HCT116 (cell line): Measurements from ENCODE around the gene PSME1. TPM values are rescaled to one million over a fixed set of nuclear protein-coding genes. Genes with fewer than 3 reads are reported as not detected.

Experiments
- ATAC-seq: fragments of 200-7000 bp; cut with Tn5 transposase; 2 replicates; pipeline ENCODE4 v1.9.1; 2020; ENCODE audit warnings: mild to moderate bottlenecking, moderate library complexity
- BruUV-seq: library from RNA; stranded (reverse); fragments of 400-500 nt; replicated peaks from 2 replicates; lab custom pipeline; 2021; lab: Mats Ljungman, UMichigan
- CTCF ChIA-PET: fragments of 300-600 bp; sonication (Branson Sonifier 250); formaldehyde crosslinking; loops from one replicate; lab custom pipeline; 2021; ENCODE audit warnings: antibody characterized with exemption; lab: Charles Lee
- POLR2A ChIA-PET: fragments of 300-600, 350-600 bp; sonication (Branson Sonifier 250); formaldehyde crosslinking; loops from one replicate; lab custom pipeline; 2021; ENCODE audit warnings: antibody characterized with exemption; lab: Charles Lee
- RAD21 ChIA-PET, 2 experiments: fragments of 300-600 bp; sonication (Branson Sonifier 250); formaldehyde crosslinking; loops; one replicate each; lab custom pipeline; 2023; ENCODE audit warnings: low total read pairs in 2 of 2; ENCODE audit not compliant: uncharacterized antibody in 2 of 2, unreplicated experiment in 2 of 2, low non-redundant PET in 1 of 2; lab: Charles Lee
- DNase-seq: peaks from one replicate; pipeline ENCODE4 v3.0.0-alpha.2; 2010; ENCODE audit warnings: low read depth, low spot score
- H2AFZ ChIP-seq: fragments of 200-600 bp; shearing (Covaris generic), sonication (generic); 2 replicates; pipeline ENCODE4 v1.6.1; 2017; ENCODE audit warnings: low read depth, mixed run types, mixed read lengths, antibody characterized with exemption, low read length; ENCODE audit not compliant: poor library complexity, severe bottlenecking
- H3K27ac ChIP-seq: 2 replicates; pipeline ENCODE4 v1.5.1; 2012; ENCODE audit warnings: low read depth, low read length
- H3K27me3 ChIP-seq: fragments of 200-600 bp; sonication (generic); 2 replicates; pipeline ENCODE4 v1.6.1; 2016; ENCODE audit warnings: mixed run types, low read length, mixed read lengths; ENCODE audit not compliant: insufficient read depth
- H3K36me3 ChIP-seq, 2 experiments: fragments of 200-500 bp in 1 of 2; fragments of 200-600 bp in 1 of 2; sonication (Bioruptor generic) in 1 of 2; sonication (generic) in 1 of 2; 2 replicates each; pipeline versions ENCODE4 v1.5.1 to v1.6.1; 2014 to 2016; ENCODE audit warnings: low read length in 2 of 2, inconsistent platforms in 1 of 2, mixed read lengths in 1 of 2, mixed run types in 1 of 2; ENCODE audit not compliant: insufficient read depth in 2 of 2, control insufficient read depth in 1 of 2
- H3K4me1 ChIP-seq, 2 experiments: fragments of 200-600 bp in 1 of 2; sonication (generic) in 1 of 2; 2 replicates each; pipeline versions ENCODE4 v1.5.1 to v1.6.1; 2012 to 2017; ENCODE audit warnings: low read length in 2 of 2, inconsistent platforms in 1 of 2, mild to moderate bottlenecking in 1 of 2, mixed read lengths in 1 of 2, mixed run types in 1 of 2, moderate library complexity in 1 of 2; ENCODE audit not compliant: insufficient read depth in 2 of 2, control insufficient read depth in 1 of 2
- H3K4me2 ChIP-seq: fragments of 200-600 bp; sonication (generic); 2 replicates; pipeline ENCODE4 v1.6.1; 2017; ENCODE audit warnings: mixed run types, low read length, mixed read lengths
- H3K4me3 ChIP-seq, 2 experiments: fragments of 200-600 bp in 1 of 2; sonication (generic) in 1 of 2; replicated peaks in 1 of 2; 2 replicates each; pipeline ENCODE4 v1.5.1; 2011 to 2016; ENCODE audit warnings: low read length in 2 of 2, control low read depth in 1 of 2, low read depth in 1 of 2, mild to moderate bottlenecking in 1 of 2, mixed read lengths in 1 of 2, mixed run types in 1 of 2
- H3K79me2 ChIP-seq: fragments of 200-600 bp; sonication (generic); 2 replicates; pipeline ENCODE4 v1.6.1; 2017; ENCODE audit warnings: mild to moderate bottlenecking, mixed run types, low read length, moderate library complexity, mixed read lengths; ENCODE audit not compliant: insufficient read depth
- H3K9ac ChIP-seq: fragments of 200-600 bp; sonication (generic); 2 replicates; pipeline ENCODE4 v1.6.1; 2016; ENCODE audit warnings: low read length, mixed read lengths
- H3K9me2 ChIP-seq: fragments of 200-600 bp; sonication (generic), shearing (Covaris generic); 2 replicates; pipeline ENCODE4 v1.6.1; 2017; ENCODE audit warnings: mixed run types, mild to moderate bottlenecking, moderate library complexity; ENCODE audit not compliant: insufficient read depth
- H3K9me3 ChIP-seq, 2 experiments: fragments of 200-500 bp in 1 of 2; fragments of 200-600 bp in 1 of 2; sonication (Bioruptor generic) in 1 of 2; sonication (generic) in 1 of 2; 2 replicates each; pipeline ENCODE4 v1.6.1; 2014 to 2017; ENCODE audit warnings: low read length in 2 of 2, mixed read lengths in 2 of 2, inconsistent platforms in 1 of 2, low read depth in 1 of 2, mild to moderate bottlenecking in 1 of 2, mixed run types in 1 of 2, moderate library complexity in 1 of 2; ENCODE audit not compliant: control insufficient read depth in 1 of 2, insufficient read depth in 1 of 2
- H4K20me1 ChIP-seq: fragments of 200-600 bp; sonication (generic), shearing (Covaris generic); 2 replicates; pipeline ENCODE4 v1.6.1; 2017; ENCODE audit warnings: mixed run types, mild to moderate bottlenecking, moderate library complexity; ENCODE audit not compliant: insufficient read depth
- CBX3 ChIP-seq: IDR thresholded peaks from 2 replicates; pipeline ENCODE4 v1.6.1; 2012; ENCODE audit warnings: low read depth
- EGR1 ChIP-seq: IDR thresholded peaks from 2 replicates; pipeline ENCODE4 v1.6.1; 2012; ENCODE audit warnings: low read depth
- ELF1 ChIP-seq: IDR thresholded peaks from 2 replicates; pipeline ENCODE4 v1.6.1; 2012; ENCODE audit warnings: low read depth, borderline replicate concordance
- SIN3A ChIP-seq: IDR thresholded peaks from 2 replicates; pipeline ENCODE4 v1.6.1; 2012; ENCODE audit warnings: low read depth
- SP1 ChIP-seq: IDR thresholded peaks from 2 replicates; pipeline ENCODE4 v1.6.1; 2012; ENCODE audit warnings: low read depth
- SRF ChIP-seq: IDR thresholded peaks from 2 replicates; pipeline ENCODE4 v1.6.1; 2012; ENCODE audit warnings: low read depth
- TCF7L2 ChIP-seq: IDR thresholded peaks from 2 replicates; pipeline ENCODE4 v1.7.0; 2011; ENCODE audit warnings: borderline replicate concordance, inconsistent platforms; ENCODE audit not compliant: insufficient read depth, insufficient read length; ENCODE audit errors: extremely low read depth
- ZFX ChIP-seq: fragments of 450-650 bp; IDR thresholded peaks from 2 replicates; pipeline ENCODE4 v1.6.1; 2017
- ZNF274 ChIP-seq: fragments of 200-500 bp; sonication (Bioruptor generic); IDR thresholded peaks from 2 replicates; pipeline ENCODE4 v1.6.1; 2014; ENCODE audit warnings: mild to moderate bottlenecking, low read depth, low read length, inconsistent platforms
- intact Hi-C: fragments of 100-400 bp; cut with micrococcal nuclease; formaldehyde crosslinking; loops from 2 replicates; pipeline ENCODE4 v1.10.0; 2022
- total RNA-seq: library from RNA; stranded (reverse); gene quantifications from one replicate; pipeline ENCODE4 v1.2.1, GENCODE V29; 2021; ENCODE audit not compliant: unreplicated experiment
- TF ChIP-seq, protein P1 (sequence below), 3 experiments: fragments of 200-600 bp in 1 of 3; sonication (generic) in 1 of 3; IDR thresholded peaks in 2 of 3; conservative IDR thresholded peaks in 1 of 3; 2 replicates each; pipeline ENCODE4 v1.5.1; 2012 to 2017; ENCODE audit warnings: low read depth in 2 of 3, low read length in 2 of 3, antibody characterized with exemption in 1 of 3, borderline replicate concordance in 1 of 3, control low read depth in 1 of 3, mild to moderate bottlenecking in 1 of 3, mixed read lengths in 1 of 3, mixed run types in 1 of 3, moderate library complexity in 1 of 3; ENCODE audit not compliant: insufficient read depth in 1 of 3
- TF ChIP-seq, protein P2 (sequence below): IDR thresholded peaks from 2 replicates; pipeline ENCODE4 v1.6.1; 2012; ENCODE audit warnings: low read depth
- TF ChIP-seq, protein P3 (sequence below): IDR thresholded peaks from 2 replicates; pipeline ENCODE4 v1.6.1; 2012

Gene PSME1
- total RNA-seq, 1 experiment from 2014 or later = 174 TPM

DNA sequence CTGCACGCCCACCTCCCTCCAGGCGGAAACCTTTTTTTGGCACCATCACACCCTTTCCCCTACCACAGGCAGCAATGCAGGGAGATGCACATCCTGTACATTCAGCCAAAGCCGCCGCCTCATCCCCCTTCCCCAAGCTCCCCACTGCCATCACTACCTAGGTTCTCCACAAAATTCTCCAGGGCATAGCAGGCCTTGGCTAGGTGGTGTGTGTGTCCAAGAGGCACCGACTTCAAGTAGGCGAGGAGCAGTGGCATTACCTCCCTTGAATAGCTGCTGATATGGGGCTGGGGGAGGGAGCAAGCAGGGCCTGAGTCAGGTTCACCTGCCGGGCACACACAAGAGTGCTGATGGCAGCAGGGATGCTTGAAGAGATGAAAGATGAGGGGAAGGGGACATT, 49.0 kb downstream of the PSME1 start:
- Histone ChIP-seq H3K9ac (no peak overlapping the region), H3K27me3 (no peaks in the 10 kb centered on the region), H3K4me3 (no peak overlapping the region), H4K20me1 (no peaks in the 10 kb centered on the region), H3K4me2 (no peak overlapping the region), H3K79me2 (peaks cover 37% of the 10 kb centered on the region), H3K36me3 (peaks cover 34 to 53% of the 10 kb centered on the region in 2 experiments; a peak in 3 of 4 replicates), H2AFZ (no peak overlapping the region), H3K9me3 (no peaks in the 10 kb centered on the region), H3K4me1 (peaks cover 16 to 17% of the 10 kb centered on the region in 2 experiments), H3K27ac (no peak overlapping the region), H3K9me2 (no peaks in the 10 kb centered on the region)
- no TSS peak for BruUV-seq
- POLR2A ChIA-PET = no interaction called here
- RAD21 ChIA-PET = no interaction called here
- no peak for DNase-seq
- TF ChIP-seq SRF (no peak), SIN3A (no peak), TCF7L2 (no peak)
- intact Hi-C loops = no loop called here
- CTCF ChIA-PET = no interaction called here
- no peak for ATAC-seq

DNA sequence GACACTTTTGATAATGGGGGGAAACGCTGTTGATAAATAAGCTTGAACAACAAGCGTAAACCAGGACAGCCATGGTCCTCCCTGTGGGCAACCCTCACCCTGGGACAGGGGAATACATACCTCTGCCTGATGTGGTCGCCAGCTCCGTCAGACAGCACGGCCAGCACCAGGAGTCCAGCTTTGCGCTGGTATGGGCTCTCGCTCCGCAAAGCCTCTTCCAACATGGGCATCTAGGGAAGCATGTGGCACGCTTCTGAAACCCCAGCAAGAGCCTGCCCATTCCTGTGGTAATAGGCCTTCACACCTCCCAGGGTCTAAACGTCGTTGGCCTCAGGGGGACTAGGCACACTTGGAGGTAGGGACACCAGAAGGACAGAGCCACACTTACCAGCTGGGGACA, 49.7 kb downstream of the PSME1 start:
- CTCF ChIA-PET = no interaction called here
- no peak overlapping the region for H3K27ac ChIP-seq
- H3K36me3 ChIP-seq = peaks cover 31 to 48% of the 10 kb centered on the region in 2 experiments; a peak in 3 of 4 replicates
- peaks cover 16 to 17% of the 10 kb centered on the region in 2 experiments for H3K4me1 ChIP-seq
- H4K20me1 ChIP-seq = no peaks in the 10 kb centered on the region
- peaks cover 37% of the 10 kb centered on the region for H3K79me2 ChIP-seq
- POLR2A ChIA-PET = no interaction called here
- no peak overlapping the region for H2AFZ ChIP-seq
- RAD21 ChIA-PET = no interaction called here
- H3K4me3 ChIP-seq = no peak overlapping the region
- ATAC-seq (no peak), DNase-seq (no peak)
- H3K9ac ChIP-seq = no peak overlapping the region
- BruUV-seq = no TSS peak
- H3K4me2 ChIP-seq = no peak overlapping the region
- intact Hi-C loops = no loop called here
- H3K27me3 ChIP-seq = no peaks in the 10 kb centered on the region
- no peaks in the 10 kb centered on the region for H3K9me2 ChIP-seq
- H3K9me3 ChIP-seq = no peaks in the 10 kb centered on the region
- TF ChIP-seq ELF1 = no peak
- TF ChIP-seq, protein P1, sequence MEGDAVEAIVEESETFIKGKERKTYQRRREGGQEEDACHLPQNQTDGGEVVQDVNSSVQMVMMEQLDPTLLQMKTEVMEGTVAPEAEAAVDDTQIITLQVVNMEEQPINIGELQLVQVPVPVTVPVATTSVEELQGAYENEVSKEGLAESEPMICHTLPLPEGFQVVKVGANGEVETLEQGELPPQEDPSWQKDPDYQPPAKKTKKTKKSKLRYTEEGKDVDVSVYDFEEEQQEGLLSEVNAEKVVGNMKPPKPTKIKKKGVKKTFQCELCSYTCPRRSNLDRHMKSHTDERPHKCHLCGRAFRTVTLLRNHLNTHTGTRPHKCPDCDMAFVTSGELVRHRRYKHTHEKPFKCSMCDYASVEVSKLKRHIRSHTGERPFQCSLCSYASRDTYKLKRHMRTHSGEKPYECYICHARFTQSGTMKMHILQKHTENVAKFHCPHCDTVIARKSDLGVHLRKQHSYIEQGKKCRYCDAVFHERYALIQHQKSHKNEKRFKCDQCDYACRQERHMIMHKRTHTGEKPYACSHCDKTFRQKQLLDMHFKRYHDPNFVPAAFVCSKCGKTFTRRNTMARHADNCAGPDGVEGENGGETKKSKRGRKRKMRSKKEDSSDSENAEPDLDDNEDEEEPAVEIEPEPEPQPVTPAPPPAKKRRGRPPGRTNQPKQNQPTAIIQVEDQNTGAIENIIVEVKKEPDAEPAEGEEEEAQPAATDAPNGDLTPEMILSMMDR (IDR thresholded peaks at IDR 0.05 in 2 of 3, conservative IDR thresholded peaks at IDR 0.05 in 1 of 3; ENCODE audit: borderline replicate concordance in 1 of 3, insufficient read depth in 1 of 3, low read depth in 2 of 3, low read length in 2 of 3) = no peak
- TF ChIP-seq TCF7L2 = no peak
- no peak for TF ChIP-seq SP1
- TF ChIP-seq, protein P2, sequence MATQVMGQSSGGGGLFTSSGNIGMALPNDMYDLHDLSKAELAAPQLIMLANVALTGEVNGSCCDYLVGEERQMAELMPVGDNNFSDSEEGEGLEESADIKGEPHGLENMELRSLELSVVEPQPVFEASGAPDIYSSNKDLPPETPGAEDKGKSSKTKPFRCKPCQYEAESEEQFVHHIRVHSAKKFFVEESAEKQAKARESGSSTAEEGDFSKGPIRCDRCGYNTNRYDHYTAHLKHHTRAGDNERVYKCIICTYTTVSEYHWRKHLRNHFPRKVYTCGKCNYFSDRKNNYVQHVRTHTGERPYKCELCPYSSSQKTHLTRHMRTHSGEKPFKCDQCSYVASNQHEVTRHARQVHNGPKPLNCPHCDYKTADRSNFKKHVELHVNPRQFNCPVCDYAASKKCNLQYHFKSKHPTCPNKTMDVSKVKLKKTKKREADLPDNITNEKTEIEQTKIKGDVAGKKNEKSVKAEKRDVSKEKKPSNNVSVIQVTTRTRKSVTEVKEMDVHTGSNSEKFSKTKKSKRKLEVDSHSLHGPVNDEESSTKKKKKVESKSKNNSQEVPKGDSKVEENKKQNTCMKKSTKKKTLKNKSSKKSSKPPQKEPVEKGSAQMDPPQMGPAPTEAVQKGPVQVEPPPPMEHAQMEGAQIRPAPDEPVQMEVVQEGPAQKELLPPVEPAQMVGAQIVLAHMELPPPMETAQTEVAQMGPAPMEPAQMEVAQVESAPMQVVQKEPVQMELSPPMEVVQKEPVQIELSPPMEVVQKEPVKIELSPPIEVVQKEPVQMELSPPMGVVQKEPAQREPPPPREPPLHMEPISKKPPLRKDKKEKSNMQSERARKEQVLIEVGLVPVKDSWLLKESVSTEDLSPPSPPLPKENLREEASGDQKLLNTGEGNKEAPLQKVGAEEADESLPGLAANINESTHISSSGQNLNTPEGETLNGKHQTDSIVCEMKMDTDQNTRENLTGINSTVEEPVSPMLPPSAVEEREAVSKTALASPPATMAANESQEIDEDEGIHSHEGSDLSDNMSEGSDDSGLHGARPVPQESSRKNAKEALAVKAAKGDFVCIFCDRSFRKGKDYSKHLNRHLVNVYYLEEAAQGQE = no peak
- TF ChIP-seq CBX3 = no peak
- TF ChIP-seq ZFX = no peak
- TF ChIP-seq, protein P3, sequence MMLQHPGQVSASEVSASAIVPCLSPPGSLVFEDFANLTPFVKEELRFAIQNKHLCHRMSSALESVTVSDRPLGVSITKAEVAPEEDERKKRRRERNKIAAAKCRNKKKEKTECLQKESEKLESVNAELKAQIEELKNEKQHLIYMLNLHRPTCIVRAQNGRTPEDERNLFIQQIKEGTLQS = no peak
- TF ChIP-seq ZNF274 = no peak
- TF ChIP-seq EGR1 = no peak
